HT1080 (cell line): ENCODE measurements around the gene COL13A1. TPM values are rescaled to one million over a fixed set of nuclear protein-coding genes. Genes with fewer than 3 reads are reported as not detected.
A peak's percentile ranks its signal among the peaks of the same experiment; 100 is the strongest.

ENCODE experiments used
- DNase-seq: peaks from one replicate; pipeline ENCODE4 v3.0.0-alpha.2; 2015; ENCODE audit warnings: low read depth
- total RNA-seq: library from RNA; depleted of rRNA; stranded (reverse); fragments of >200 nt; shearing (Covaris generic); gene quantifications from 2 replicates; pipeline ENCODE4 v1.2.3, GENCODE V29; 2014

Gene COL13A1
- total RNA-seq, 1 experiment from 2014 or later = 114 TPM

GRCh38 chr10:69789164-69789576 is 12.5 kb upstream of the COL13A1 start:
- no peak for DNase-seq

GRCh38 chr10:69791812-69792211 is 9.9 kb upstream of the COL13A1 start:
- DNase-seq = no peak

DNA sequence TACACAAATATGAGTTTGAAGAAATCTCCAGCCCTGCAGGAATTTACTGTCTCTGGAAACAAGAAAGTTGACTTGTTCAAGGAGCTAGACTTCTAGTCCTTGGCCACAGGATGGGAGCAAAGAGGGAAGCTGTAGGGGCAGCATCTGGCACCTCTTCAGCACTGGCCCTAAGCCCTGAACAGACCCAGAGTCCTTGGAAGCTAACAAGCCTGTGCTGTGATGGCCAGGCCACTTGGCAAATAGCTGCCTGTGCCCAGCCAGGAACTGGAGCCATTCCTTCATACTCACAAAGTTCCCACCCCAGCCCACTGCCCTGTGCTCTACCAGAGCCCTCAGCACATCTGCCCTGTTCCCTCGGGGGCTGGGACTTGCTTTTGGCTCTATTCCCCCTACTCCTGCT is 9.4 kb upstream of the COL13A1 start:
- no peak for DNase-seq

GRCh38 chr10:69794673-69795072 is 7.0 kb upstream of the COL13A1 start:
- DNase-seq = no peak

DNA sequence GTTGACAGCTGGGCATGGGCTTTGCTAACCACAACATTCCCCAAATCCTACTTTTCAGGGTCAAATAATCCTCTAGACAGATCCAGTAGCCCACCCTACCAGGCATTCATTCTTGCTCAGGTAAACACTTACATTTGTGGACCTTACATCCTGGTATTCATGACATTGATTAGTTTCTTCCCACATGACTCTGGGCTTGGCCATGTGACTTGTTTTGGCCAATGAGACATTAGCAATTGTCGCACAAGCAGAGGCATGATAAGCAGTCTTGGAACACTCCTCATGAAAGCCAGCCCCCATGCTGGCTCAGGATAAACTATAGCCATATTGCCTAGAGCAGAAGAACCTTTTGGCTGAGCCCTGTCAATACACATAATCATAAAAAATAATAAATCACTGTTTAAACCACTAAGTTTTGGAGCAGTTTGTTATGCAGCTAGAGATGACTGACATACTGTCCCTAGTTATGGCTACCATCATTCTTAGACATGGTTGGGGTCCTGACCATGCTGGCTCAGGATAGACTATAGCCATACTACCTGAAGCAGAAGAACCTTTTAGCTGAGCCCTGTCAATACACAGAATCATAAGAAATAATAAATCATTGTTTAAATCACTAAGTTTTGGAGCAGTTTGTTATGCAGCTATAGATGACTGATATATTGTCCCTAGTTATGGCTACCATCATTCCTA is 6.3 kb upstream of the COL13A1 start:
- no peak for DNase-seq

- DNase-seq = peak; percentile 54
Measured at GRCh38 chr10:69797959-69798358, 3.7 kb upstream of the COL13A1 start.

GRCh38 chr10:69800109-69800508 is 1.6 kb upstream of the COL13A1 start:
- DNase-seq = peak; percentile 59

GRCh38 chr10:69800665-69801064 is 1.0 kb upstream of the COL13A1 start:
- no peak for DNase-seq

DNA sequence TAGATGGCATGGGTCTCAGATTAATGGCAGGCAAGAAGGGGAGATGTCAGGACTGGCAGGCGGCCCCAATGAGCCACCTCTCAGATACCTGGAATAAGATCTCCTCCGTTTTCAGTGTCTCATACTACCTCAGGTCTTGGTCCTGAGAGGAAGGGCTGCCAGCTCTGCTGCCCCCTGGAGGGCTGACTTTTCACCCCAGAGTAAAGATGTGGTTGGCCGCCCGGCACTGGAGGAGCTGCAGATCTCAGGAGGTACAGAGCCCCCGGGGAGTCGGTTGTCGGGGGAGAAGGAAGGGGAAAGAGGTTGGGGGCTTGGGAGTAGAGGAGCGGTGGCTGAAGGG is 642 bp upstream of the COL13A1 start:
- DNase-seq = peak; percentile 83

DNA sequence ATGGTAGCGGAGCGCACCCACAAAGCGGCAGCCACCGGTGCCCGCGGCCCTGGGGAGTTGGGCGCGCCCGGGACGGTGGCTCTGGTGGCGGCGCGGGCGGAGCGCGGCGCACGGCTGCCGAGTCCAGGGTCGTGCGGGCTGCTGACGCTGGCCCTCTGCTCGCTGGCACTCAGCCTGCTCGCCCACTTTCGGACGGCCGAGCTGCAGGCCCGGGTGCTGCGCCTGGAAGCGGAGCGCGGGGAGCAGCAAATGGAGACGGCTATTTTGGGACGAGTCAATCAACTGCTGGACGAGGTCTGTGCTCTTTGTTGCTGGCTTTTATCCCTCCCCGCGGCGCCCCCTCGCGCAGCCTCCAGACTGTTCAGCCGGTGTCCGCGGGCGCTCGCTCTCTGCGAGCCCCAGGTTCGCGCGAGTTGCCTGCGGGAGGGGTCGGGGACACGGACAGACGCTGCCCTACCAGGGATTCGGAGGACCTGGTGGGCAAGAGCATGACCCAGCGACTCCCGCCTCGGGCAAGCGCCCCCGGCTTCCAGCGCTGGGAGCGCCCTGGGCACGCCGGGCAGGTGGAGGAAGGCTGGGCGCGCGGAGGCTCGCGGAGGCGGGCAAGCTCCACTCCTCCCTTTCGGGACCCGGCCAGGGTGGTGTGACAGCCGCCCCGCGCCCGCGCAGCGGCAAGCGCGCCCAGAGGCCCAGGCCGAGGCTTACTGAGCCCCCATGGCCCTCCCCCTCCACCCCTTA is 887 bp downstream of the COL13A1 start:
- DNase-seq = no peak

DNA sequence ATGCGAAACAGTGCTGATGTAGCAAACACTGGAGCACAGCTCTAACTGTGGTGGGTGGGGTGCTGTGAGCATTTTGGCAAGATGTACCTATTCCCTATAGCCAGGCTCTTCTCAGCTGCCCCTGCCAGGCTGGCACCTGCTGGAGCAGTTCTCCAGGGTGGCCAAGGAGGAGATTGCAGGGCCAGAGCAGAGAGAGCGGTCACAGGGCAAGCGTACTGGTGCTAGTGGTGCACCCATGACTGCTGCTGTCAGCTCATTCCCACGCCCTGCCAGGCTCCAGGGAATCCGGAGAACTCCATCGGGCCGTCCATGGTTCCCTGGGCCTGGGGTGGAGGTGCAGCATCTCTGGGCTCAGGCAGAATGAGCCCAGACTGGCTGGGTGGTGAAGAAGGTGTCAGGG is 2.1 kb downstream of the COL13A1 start:
- no peak for DNase-seq

DNA sequence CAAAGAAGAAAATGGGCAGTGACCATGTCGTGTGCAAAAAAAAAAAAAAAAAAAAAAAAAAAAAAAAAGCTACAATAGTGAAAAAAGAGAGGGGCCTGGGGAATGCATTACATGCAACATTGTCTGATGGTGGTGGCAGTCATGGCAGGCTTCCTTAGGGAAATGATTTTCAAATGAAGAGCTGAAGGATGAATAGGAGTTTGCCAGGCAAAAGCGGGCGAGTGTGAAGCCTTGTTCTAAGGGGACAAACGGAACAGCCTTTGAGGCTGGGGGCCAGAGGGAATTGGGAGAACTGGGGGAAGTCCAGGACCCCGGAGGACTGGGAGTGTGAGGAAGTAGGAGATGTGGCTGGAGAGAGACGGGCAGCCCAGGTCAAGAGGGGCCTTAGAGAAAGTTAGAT is 3.1 kb downstream of the COL13A1 start:
- no peak for DNase-seq

DNA sequence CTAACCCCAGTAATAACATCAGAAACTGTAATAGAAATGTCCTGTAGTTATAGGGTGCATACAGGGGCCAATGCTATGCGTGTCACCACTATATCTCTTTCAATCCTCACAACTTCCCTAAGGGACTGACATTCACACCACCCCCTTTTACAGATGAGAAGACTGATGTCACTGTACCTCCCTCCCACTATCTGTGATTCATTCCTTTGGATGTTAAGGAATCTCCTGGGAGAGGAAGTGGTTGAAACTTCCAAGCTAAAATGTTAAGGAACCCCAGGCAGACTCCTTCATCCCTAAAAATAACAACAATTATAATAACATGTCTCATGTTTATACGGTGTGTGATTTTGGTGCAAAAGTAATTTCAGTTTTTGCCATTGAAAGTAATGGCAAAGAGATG is 5.4 kb downstream of the COL13A1 start:
- peak; percentile 92 for DNase-seq

DNA sequence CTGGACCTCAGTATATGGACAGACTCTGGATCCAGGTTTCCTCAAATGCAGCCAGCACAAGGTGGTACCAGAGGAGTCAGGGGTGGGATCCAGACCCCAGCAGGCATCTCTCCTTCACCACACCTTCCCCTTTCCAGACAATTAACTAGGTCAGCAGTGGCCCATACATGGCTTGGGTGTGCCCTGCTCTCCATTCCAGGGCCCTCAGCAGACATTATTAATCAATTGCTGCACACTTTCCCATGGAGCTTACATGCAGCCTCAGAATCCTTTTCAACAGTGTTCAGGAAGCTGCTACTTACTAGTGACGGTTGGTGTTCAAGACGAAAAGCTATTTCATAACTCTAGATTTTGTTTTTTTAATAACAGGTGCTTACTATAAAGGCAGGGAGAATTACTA is 6.0 kb downstream of the COL13A1 start:
- DNase-seq = peak; percentile 42

DNA sequence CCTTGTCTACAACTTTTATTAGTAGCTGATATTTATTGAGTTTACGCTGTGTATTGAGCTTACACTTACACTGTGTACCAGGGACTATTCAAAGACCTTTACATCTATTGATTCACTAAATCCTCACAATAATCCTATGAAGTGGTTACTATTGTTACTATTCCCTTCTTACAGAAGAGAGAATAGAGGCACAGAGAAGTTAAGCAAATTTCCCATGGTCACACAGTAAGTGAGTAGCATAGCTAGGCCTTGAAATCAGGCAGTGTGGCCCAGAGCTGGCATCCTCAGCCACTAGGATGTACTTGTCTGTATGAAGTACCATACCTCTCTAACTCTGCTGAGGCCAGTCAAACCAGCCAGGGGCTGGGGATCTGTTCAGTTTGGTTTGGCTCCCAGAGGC is 7.6 kb downstream of the COL13A1 start:
- no peak for DNase-seq

GRCh38 chr10:69810097-69810496 is 8.4 kb downstream of the COL13A1 start:
- no peak for DNase-seq

DNA sequence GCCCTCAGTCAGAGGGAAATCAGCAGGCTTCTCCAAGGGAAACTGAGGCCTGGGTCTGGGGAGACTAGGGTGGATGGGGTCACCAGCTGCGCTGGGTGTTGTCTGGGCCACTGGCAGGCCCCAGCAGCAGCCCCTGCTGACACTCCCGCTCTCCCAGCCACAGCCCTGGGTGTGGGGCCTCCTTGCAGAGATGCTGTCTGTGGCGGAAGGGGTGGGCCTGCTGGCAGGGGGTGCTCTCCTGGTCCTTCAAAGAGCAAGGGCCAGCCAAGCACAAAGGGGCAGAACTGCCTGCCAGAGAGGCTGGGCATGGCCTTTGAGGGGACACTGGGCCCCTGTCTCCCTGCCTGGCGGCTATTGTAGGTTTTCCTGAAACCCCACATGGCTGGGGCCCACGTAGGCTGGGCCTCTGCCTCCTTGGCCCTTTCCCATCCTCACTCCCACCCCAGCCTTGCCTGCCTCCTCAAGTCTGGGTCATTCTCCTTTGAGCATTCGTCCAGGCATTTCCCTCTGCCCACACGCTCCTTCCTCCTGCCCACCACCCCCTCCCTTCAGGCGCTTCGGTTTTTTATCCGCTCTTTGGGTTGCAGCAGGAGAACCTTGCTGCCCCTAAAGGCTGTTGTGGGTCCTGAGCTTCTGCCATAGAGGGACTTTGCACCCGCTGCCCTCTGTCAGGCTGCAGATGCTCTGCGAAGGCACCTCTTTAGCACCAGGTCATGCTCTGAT is 9.1 kb downstream of the COL13A1 start:
- no peak for DNase-seq

DNA sequence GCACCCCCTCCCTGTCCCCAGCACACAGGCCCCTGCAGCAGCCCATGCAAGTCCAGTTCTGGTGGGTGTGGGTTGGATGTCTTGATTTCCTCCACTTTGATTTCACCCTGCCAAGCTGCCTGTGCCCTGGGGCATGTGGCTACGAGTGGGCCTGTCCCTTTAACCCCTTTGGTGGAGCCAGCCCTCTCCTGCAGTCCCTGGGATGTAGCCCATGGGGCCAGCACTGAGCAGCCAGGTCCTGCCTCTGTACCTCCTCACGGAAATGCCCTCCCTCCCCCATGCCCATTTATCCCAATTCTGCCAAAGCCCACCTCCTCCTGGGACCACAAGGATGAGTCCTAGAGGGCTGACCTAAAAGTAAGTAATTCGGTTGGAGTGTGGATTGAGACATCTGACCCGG is 11.9 kb downstream of the COL13A1 start:
- DNase-seq = no peak

DNA sequence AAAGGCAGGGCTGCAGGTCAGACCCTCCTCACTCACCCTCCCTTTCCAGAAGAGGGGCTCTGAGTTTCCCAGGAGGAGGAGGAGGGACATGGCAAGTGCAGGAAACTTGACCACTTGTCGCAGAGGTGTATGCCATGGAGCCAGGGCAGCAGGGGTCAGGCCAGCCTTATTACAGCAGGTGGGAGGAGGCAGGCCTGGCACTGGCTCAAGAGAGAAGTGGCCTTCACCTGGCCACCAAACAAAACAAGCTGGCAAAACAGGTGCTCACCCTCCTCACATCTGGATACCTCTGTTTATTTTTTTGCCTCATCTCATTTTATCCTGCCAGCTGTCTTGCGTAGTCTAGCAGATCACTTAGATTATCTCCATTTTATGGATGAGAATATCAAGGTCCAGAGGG is 12.5 kb downstream of the COL13A1 start:
- DNase-seq = no peak

- no peak for DNase-seq
Measured at GRCh38 chr10:69815104-69815503, 13.4 kb downstream of the COL13A1 start.

DNA sequence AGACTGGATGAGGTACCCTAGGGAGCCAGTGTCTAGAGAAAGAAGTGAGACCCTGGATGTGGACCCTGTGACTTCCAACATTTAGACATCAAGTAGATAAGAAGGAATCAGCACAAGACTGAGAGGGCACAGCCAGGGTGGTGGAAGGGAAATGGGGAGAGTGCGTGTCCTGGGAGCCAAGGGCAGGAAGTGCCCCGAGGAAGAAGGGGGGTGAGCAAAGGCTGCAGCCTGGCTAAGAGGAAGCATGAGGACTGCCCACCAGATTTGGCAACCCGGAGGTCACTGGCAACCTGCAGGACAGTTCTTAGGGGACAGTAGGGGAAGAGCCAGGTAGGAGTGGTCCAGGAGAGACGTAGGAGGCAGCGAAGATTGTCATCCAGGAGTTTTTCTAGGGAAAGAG is 14.8 kb downstream of the COL13A1 start:
- no peak for DNase-seq

GRCh38 chr10:69817078-69817581 is 15.4 kb downstream of the COL13A1 start:
- no peak for DNase-seq
